ENCODE measurements around the gene PTPN6.

The PTPN6 gene

DNA sequence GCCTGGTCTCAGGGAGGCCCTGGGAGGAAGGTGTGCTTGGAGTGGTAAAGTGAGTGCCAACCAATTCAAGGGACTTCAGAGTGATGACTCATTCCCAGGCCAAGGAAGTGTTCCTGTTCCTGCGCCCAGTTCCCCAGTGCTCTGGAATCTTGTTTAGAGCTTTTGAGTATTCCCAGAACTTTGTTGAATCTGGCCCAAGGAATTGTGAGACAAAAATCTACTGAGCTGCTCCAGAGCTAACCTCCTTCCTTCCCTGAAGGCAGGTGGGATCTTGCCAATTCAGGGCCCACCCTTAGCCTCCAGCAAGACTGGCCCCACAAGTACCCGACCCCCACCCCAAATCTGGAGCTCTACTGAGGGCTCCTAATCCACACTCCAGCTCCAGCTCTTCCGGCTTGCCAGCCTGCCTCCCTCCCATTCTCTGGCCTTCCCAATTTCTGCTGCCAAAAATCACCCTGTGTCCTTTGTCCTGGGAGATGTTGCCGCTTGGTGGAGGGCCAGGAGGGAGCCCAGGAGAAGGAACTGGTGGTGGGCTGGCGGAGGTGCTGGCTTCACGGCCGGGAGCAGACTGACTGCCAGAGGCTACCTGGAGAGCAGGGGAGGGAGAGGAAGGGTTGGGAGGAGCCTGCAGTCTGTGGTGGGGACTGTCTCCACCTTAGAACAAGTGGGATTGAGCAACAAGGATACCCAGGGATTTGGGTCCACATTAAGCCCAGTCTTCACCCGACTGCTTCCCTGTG is 25.4 kb upstream of the PTPN6 start:
- Histone ChIP-seq H3K4me2 (ENCODE audit: low read length) (peak overlapping the region; percentile 80), H3K4me1 (ENCODE audit: control insufficient read depth, insufficient read depth, low read length) (peaks cover 41% of the 10 kb centered on the region), H3K27me3 (ENCODE audit: control insufficient read depth, insufficient read depth, low read length) (no peaks in the 10 kb centered on the region), H3K4me3 (ENCODE audit: low read length) (peak overlapping the region; percentile 87), H3K9ac (ENCODE audit: low read depth, low read length) (peak overlapping the region; percentile 78), H3K36me3 (ENCODE audit: insufficient read depth, low read length) (peaks cover 11% of the 10 kb centered on the region), H3K9me3 (replicated peaks; ENCODE audit: low read length) (no peaks in the 10 kb centered on the region)

DNA sequence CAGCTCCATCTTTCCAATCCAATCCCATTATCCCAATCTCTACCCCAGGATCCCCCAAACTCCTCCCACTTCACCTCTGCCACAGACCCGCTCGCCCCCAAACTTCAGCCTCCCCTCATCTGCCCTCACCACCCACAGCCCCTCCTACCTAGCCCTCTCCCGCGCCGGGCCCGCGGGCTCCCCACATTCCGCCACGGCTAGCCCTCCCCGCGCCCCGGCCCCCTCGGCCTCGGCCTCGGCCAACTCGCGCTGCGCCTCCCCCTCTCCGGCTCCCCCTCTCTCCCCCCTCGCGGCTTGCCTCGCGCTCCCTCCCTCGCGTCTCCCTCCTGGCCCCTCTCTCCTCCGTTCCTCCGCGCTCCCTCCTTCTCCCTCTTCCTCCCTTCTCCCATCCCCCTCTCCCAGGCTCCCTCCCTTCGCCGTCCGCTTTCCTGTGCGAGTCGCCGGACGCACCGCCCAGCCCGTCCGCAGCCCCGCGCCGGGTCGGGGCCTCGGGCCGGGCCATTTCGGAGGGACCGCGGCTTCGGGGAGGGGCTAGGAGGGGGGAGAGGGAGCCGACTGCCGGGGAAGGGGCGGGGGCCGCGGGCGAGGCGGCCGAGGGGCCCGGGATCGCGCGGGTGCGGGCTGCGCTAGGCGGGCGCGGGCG is 23.7 kb upstream of the PTPN6 start, which contains the start of gene ATN1:
Gene ATN1 (plus strand): TSS at position 581 of the 643 bp plus-strand sequence. CDS start 6,043 bp downstream, outside the sequence.
- Histone ChIP-seq H3K36me3 (ENCODE audit: insufficient read depth, low read length) (peaks cover 3% of the 10 kb centered on the region), H3K9me3 (replicated peaks; ENCODE audit: low read length) (no peaks in the 10 kb centered on the region), H3K4me2 (ENCODE audit: low read length) (peak within 1 kb of the TSS; percentile 92), H3K4me1 (ENCODE audit: control insufficient read depth, insufficient read depth, low read length) (peaks cover 45% of the 10 kb centered on the region), H3K9ac (ENCODE audit: low read depth, low read length) (peak within 1 kb of the TSS; percentile 93), H3K27me3 (ENCODE audit: control insufficient read depth, insufficient read depth, low read length) (no peaks in the 10 kb centered on the region), H3K4me3 (ENCODE audit: low read length) (peak within 1 kb of the TSS; percentile 94)

DNA sequence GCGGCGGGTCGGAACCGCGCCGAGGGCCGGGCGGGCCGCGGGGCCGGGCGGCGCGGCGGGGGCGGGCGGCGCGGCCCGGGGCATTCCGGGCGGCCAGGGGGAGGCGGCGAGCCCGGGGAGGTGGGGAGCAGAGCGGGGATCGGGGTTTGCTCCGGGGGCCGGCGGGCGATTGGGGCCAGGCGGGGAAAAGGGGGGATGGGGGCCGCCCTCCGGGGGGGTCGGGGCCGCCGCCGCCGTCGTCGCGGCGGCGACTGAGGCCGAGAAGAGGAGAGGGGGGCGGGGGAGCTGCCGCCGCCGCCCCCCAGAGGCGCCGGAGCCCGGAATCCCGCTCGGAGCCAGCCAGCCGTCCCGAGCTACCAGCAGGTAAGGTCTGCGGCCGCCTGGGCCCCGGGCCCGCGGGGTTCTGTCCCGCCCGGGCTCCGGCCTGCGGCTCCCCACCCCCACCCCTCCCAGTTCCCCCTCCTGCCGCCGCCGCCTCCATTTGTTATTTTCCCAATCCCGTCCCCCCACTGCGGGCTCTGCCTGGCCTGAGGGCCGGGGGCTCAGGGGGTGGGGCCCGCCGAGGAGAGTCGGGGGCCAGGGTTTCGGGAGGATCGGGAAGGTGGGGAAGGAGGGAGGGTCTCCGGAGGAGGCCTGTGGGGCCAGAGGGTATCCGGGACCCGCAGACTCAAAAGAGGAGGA is 23.0 kb upstream of the PTPN6 start:
- Histone ChIP-seq H3K4me3 (ENCODE audit: low read length) (peak overlapping the region; percentile 94), H3K36me3 (ENCODE audit: insufficient read depth, low read length) (peaks cover 6% of the 10 kb centered on the region), H3K4me1 (ENCODE audit: control insufficient read depth, insufficient read depth, low read length) (peaks cover 45% of the 10 kb centered on the region), H3K9me3 (replicated peaks; ENCODE audit: low read length) (no peaks in the 10 kb centered on the region), H3K9ac (ENCODE audit: low read depth, low read length) (peak overlapping the region; percentile 93), H3K4me2 (ENCODE audit: low read length) (peak overlapping the region; percentile 92), H3K27me3 (ENCODE audit: control insufficient read depth, insufficient read depth, low read length) (no peaks in the 10 kb centered on the region)

DNA sequence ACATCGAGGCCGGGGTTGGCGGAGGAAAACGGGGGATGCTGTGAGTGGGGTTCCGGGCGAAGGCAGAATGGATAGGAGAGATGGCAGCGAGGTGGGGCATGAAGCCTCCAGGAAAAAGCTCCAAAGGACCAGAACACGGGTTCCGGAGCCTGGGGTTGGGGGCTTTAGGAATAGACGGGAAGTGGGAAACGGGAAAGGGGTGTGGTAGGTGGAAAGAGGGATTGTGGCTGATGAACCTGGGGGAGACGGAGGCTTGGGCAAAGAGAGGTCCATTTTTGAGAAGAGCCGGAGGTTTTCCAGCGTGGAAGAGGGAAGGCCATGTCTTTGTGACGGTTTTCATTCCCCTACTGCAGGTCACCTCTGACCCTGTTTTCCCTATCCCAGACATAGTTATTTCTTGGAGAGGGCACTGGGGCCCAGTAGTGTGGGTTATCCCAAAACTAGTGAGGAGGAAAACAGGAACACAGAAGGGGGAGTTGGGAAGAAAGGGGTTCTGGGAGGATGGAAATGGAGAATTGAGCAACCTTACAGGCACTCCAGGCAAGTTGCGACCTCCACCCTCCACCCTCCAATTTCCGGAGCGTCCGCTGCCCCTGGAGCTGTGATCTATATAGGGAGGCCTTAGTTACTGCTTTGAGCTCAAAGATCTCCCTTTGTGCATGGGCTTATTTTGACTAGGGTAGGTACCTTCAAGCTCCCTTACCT is 22.3 kb upstream of the PTPN6 start:
- Histone ChIP-seq H3K27me3 (ENCODE audit: control insufficient read depth, insufficient read depth, low read length) (no peaks in the 10 kb centered on the region), H3K4me2 (ENCODE audit: low read length) (peak overlapping the region; percentile 92), H3K4me1 (ENCODE audit: control insufficient read depth, insufficient read depth, low read length) (peaks cover 52% of the 10 kb centered on the region), H3K9me3 (replicated peaks; ENCODE audit: low read length) (no peaks in the 10 kb centered on the region), H3K9ac (ENCODE audit: low read depth, low read length) (peak overlapping the region; percentile 93), H3K4me3 (ENCODE audit: low read length) (peak overlapping the region; percentile 94), H3K36me3 (ENCODE audit: insufficient read depth, low read length) (peaks cover 12% of the 10 kb centered on the region)

DNA sequence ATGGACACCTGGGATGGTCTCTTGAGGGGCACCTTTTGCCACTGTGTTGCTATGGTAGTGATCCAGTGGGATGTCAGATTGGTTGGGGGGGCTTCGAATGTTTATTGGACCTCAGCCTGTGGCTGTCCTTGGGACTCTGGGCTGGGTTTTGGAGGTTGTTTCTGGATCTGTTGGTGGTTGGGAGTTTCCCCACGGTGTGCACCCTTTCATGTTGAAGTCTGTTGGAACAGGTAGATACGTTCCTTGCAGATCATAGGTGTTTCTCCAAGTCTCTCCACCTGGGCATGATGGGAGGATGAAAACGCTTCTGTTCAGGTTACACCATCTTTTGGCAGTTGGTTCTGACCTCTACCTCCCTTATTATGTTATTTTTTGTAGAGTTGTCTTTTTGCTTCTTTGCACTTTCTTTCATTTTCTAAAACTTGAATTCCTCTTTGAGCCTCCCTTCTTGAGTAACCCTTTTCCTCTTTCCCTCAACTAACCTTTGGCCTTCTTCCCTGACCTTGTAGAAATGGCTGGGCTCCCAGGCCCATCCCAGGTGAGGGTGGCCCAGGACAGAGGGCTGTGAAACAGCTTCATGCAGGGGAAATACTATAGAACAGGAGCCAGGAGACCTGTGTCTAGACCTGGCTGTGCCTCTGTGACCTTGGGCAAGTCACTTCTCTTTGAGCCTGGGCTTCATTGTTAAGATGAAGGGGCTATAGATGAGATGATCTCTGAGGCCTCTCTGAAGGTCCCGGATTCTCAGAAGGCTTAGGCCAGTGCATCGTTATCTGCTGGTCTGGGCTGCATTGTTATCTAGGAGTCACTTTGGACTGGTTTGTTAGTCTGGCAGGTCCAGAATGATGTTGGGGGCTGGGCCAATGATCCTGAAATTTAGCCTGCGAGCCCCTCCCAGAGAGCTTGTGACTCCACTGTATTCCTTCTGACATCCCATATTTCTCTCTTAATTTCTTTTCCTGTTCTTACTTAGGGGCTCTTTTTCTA is 21.4 kb upstream of the PTPN6 start:
- Histone ChIP-seq H3K4me2 (ENCODE audit: low read length) (peak overlapping the region; percentile 92), H3K27me3 (ENCODE audit: control insufficient read depth, insufficient read depth, low read length) (no peaks in the 10 kb centered on the region), H3K4me1 (ENCODE audit: control insufficient read depth, insufficient read depth, low read length) (peaks cover 56% of the 10 kb centered on the region), H3K9me3 (replicated peaks; ENCODE audit: low read length) (no peaks in the 10 kb centered on the region), H3K36me3 (ENCODE audit: insufficient read depth, low read length) (peaks cover 22% of the 10 kb centered on the region), H3K9ac (ENCODE audit: low read depth, low read length) (peak overlapping the region; percentile 93), H3K4me3 (ENCODE audit: low read length) (peak overlapping the region; percentile 94)

DNA sequence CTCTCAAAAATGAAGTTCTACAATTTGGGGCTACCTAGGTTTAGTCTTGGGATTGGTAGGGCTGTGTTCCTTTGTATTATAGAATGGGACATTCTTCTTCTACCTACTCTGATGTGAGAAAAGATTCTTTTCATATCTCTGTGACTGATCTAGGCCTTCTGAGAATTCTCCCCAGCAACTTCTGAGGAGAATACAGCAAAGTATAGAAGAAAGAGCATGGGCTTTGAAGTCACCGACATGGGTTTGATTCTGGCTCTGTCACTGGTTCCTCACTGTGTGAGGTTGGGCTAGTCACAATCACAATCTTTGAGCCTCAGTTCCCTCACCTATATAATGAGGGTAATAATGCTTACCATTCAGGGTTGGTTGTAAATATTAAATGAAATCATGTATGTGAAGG is 18.4 kb upstream of the PTPN6 start:
- no peaks in the 10 kb centered on the region for H3K9me3 ChIP-seq (replicated peaks; ENCODE audit: low read length)
- peaks cover 44% of the 10 kb centered on the region for H3K36me3 ChIP-seq (ENCODE audit: insufficient read depth, low read length)
- H3K4me2 ChIP-seq (ENCODE audit: low read length): no peak overlapping the region
- H3K27me3 ChIP-seq (ENCODE audit: control insufficient read depth, insufficient read depth, low read length): no peaks in the 10 kb centered on the region
- no peak overlapping the region for H3K4me3 ChIP-seq (ENCODE audit: low read length)
- no peak overlapping the region for H3K9ac ChIP-seq (ENCODE audit: low read depth, low read length)
- H3K4me1 ChIP-seq (ENCODE audit: control insufficient read depth, insufficient read depth, low read length): peaks cover 53% of the 10 kb centered on the region

DNA sequence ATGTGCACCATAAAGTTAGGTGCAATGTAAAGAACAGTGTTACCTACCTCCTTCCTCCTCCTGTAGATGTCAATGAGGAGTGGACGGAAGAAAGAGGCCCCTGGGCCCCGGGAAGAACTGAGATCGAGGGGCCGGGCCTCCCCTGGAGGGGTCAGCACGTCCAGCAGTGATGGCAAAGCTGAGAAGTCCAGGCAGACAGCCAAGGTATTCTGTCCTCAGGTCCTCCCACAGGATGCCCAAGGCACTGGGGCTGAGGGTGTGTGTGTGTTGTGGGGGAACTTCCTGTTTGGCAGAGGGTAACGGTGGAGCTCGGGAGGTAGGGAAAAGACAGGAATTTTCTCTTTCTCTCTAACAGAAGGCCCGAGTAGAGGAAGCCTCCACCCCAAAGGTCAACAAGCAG is 17.0 kb upstream of the PTPN6 start:
- no peaks in the 10 kb centered on the region for H3K27me3 ChIP-seq (ENCODE audit: control insufficient read depth, insufficient read depth, low read length)
- H3K9me3 ChIP-seq (replicated peaks; ENCODE audit: low read length): no peaks in the 10 kb centered on the region
- peak overlapping the region; percentile 44 for H3K9ac ChIP-seq (ENCODE audit: low read depth, low read length)
- H3K4me3 ChIP-seq (ENCODE audit: low read length): no peak overlapping the region
- peaks cover 59% of the 10 kb centered on the region for H3K4me1 ChIP-seq (ENCODE audit: control insufficient read depth, insufficient read depth, low read length)
- H3K4me2 ChIP-seq (ENCODE audit: low read length): no peak overlapping the region
- H3K36me3 ChIP-seq (ENCODE audit: insufficient read depth, low read length): peaks cover 54% of the 10 kb centered on the region

DNA sequence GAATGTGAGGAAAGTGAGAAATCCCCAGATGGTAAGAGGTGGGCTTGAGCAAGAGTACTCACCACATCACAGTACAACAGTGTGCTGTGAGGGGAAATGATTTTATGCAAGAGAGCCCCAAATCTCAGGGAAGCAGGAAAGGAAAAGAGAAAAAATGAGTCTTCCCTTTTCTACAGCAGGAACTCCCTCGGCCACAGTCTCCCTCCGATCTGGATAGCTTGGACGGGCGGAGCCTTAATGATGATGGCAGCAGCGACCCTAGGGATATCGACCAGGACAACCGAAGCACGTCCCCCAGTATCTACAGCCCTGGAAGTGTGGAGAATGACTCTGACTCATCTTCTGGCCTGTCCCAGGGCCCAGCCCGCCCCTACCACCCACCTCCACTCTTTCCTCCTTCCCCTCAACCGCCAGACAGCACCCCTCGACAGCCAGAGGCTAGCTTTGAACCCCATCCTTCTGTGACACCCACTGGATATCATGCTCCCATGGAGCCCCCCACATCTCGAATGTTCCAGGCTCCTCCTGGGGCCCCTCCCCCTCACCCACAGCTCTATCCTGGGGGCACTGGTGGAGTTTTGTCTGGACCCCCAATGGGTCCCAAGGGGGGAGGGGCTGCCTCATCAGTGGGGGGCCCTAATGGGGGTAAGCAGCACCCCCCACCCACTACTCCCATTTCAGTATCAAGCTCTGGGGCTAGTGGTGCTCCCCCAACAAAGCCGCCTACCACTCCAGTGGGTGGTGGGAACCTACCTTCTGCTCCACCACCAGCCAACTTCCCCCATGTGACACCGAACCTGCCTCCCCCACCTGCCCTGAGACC is 15.6 kb upstream of the PTPN6 start:
- peak overlapping the region; percentile 25 for H3K9ac ChIP-seq (ENCODE audit: low read depth, low read length)
- no peaks in the 10 kb centered on the region for H3K27me3 ChIP-seq (ENCODE audit: control insufficient read depth, insufficient read depth, low read length)
- H3K4me2 ChIP-seq (ENCODE audit: low read length): no peak overlapping the region
- H3K9me3 ChIP-seq (replicated peaks; ENCODE audit: low read length): no peaks in the 10 kb centered on the region
- no peak overlapping the region for H3K4me3 ChIP-seq (ENCODE audit: low read length)
- H3K4me1 ChIP-seq (ENCODE audit: control insufficient read depth, insufficient read depth, low read length): peaks cover 46% of the 10 kb centered on the region
- peaks cover 64% of the 10 kb centered on the region for H3K36me3 ChIP-seq (ENCODE audit: insufficient read depth, low read length)

DNA sequence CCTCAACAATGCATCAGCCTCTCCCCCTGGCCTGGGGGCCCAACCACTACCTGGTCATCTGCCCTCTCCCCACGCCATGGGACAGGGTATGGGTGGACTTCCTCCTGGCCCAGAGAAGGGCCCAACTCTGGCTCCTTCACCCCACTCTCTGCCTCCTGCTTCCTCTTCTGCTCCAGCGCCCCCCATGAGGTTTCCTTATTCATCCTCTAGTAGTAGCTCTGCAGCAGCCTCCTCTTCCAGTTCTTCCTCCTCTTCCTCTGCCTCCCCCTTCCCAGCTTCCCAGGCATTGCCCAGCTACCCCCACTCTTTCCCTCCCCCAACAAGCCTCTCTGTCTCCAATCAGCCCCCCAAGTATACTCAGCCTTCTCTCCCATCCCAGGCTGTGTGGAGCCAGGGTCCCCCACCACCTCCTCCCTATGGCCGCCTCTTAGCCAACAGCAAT is 14.9 kb upstream of the PTPN6 start:
- Histone ChIP-seq H3K4me2 (ENCODE audit: low read length) (no peak overlapping the region), H3K27me3 (ENCODE audit: control insufficient read depth, insufficient read depth, low read length) (no peaks in the 10 kb centered on the region), H3K4me1 (ENCODE audit: control insufficient read depth, insufficient read depth, low read length) (peaks cover 41% of the 10 kb centered on the region), H3K9ac (ENCODE audit: low read depth, low read length) (no peak overlapping the region), H3K4me3 (ENCODE audit: low read length) (no peak overlapping the region), H3K36me3 (ENCODE audit: insufficient read depth, low read length) (peaks cover 70% of the 10 kb centered on the region), H3K9me3 (replicated peaks; ENCODE audit: low read length) (no peaks in the 10 kb centered on the region)
